RWPE1 (cell line): Measurements from ENCODE around the gene APOBEC3A.

Experiments used
- CTCF ChIA-PET: fragments of 350-600 bp; sonication (Branson Sonifier 250); formaldehyde crosslinking; extraction: SDS; loops from one replicate; lab custom pipeline; 2021; lab: Yijun Ruan, JAX
- POLR2A ChIA-PET: fragments of 400-600 bp; formaldehyde crosslinking; extraction: SDS; loops from one replicate; lab custom pipeline; 2020; ENCODE audit warnings: antibody characterized with exemption; ENCODE audit not compliant: low non-redundant PET; lab: Yijun Ruan, JAX
- DNase-seq: peaks from one replicate; pipeline ENCODE4 v3.0.0; 2012; ENCODE audit warnings: low spot score
- H3K27ac ChIP-seq: fragments of 450-650 bp; 2 replicates; pipeline ENCODE4 v1.5.1; 2017
- TF ChIP-seq, protein P1 (sequence below): fragments of 450-650 bp; conservative IDR thresholded peaks from 2 replicates; pipeline ENCODE4 v1.5.1; 2017; ENCODE audit warnings: low read depth, mild to moderate bottlenecking

The APOBEC3A gene

DNA sequence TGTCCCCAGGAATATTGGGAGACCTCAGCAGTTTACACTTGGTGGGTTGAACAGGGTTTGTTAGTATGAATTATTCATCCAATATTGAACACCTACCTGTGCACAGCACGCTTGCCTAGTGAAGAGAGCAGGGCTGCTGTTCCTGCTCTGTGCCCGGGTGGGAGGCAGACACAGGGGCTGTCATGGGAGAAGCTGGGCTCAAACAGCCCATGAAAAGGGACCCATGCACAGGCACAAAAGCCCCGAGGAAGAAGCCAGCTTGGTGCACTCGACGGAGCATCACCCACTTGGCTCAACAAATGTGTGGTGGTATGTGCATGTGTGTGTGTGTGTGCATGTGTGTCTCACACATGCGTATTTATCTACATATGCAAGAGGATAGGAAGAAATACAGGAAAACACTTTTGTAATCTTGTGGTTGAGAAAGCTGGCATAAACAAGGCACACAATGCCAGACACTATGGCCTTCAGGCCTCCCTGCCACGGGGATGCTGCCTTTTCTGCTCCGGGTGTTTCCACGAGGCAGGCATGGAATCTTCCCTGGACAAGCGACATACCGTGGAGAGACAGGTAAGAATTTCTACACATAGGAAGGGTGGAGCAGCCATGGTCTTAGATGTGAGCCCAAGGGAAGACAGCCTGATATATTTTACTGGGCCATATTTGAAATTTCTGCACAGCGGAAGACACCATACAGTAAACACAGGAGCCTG, 5.0 kb upstream of the APOBEC3A start:
- POLR2A ChIA-PET, result no interaction called here
- TF ChIP-seq, protein P1, sequence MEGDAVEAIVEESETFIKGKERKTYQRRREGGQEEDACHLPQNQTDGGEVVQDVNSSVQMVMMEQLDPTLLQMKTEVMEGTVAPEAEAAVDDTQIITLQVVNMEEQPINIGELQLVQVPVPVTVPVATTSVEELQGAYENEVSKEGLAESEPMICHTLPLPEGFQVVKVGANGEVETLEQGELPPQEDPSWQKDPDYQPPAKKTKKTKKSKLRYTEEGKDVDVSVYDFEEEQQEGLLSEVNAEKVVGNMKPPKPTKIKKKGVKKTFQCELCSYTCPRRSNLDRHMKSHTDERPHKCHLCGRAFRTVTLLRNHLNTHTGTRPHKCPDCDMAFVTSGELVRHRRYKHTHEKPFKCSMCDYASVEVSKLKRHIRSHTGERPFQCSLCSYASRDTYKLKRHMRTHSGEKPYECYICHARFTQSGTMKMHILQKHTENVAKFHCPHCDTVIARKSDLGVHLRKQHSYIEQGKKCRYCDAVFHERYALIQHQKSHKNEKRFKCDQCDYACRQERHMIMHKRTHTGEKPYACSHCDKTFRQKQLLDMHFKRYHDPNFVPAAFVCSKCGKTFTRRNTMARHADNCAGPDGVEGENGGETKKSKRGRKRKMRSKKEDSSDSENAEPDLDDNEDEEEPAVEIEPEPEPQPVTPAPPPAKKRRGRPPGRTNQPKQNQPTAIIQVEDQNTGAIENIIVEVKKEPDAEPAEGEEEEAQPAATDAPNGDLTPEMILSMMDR, result no peak
- CTCF ChIA-PET, result interaction anchor here (0.5 to 0.6 kb wide), 2 partner anchors 46 to 1002 kb away, joined by 3 to 4 read pairs; no protein-coding TSS in a partner anchor
- no peak for DNase-seq
- no peak overlapping the region for H3K27ac ChIP-seq

GRCh38 chr22:38953091-38953490, 4.3 kb upstream of the APOBEC3A start:
- DNase-seq, result no peak
- no peak overlapping the region for H3K27ac ChIP-seq
- ChIA-PET CTCF (interaction anchor here (0.6 kb wide), 1 partner anchor 901 kb away, joined by 4 read pairs; no protein-coding TSS in a partner anchor), POLR2A (no interaction called here)
- TF ChIP-seq, protein P1, result no peak

DNA sequence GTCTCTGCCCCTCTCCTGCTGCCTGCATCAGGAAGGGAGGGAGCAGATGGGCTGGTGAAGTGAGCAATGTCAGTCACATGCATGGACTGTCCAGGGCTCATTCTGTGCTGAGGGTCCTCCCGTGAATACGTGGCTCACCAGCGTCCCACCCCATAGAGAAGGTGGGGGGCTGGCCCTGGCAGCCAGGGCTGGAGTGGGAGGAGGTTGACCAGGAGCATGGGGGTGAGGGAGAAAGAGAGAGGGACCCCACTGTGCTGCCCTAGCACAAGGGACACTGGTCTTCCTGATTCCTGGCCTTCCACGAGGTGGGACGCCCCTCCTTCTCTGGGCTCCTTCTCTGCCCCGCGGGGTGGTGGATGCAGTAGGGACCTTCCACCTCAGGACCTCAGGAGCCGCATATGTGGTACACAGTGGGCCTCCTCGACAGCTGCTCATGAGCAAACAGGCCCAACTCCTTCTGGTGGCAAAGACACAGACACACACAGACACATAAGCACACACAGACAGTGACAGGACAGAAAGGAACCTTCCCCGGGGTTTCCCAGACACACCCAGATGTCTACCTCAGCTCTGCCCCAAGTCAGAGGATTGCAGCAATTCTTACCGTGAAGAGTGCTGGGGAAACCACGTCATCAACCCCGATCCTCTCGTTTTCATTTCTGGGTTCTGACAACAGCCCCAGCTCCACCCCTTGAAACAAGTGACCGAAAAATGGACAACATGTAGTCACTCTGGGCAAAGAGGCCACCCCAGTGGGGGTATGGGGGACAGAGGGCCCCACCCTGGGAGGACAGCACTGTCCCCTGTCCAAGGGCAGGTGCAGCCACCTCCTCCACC, 3.6 kb upstream of the APOBEC3A start:
- TF ChIP-seq, protein P1, result no peak
- peak; percentile 32 for DNase-seq
- H3K27ac ChIP-seq, result no peak overlapping the region
- CTCF ChIA-PET, result interaction anchor here (0.6 kb wide), 1 partner anchor 901 kb away, joined by 4 read pairs; no protein-coding TSS in a partner anchor
- POLR2A ChIA-PET, result no interaction called here

DNA sequence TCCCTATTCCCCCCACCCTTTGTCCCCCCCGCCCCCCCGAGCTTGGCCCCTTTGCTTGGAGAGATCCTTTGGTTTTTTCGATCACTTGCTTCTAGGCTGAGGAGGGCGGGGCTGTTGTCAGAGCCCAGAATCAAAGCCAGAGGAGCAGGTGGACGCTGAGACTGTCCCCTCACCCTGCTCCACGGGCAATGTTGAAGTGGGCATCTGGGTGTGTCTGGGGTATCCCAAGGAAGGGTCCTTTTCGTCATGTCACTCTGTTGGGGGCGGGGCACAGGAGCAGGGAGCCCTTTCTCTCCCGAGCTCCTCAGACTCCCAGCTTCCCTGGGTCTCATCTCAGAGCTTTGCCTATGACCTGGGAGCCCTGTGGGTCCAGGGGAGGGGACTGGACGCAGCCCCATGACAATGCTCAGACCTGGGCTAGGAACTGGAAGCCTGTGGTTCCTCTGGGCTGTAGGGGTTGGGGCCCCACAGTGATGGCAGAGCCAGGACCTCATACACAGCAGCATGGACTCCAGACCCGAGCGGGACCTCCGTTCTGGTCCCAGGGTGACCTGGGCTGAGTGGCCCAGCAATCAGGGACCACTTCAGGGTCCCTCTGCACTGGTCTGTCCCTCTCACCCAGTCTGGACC, 2.9 kb upstream of the APOBEC3A start:
- TF ChIP-seq, protein P1, result no peak
- no peak for DNase-seq
- H3K27ac ChIP-seq, result no peak overlapping the region
- ChIA-PET POLR2A (no interaction called here), CTCF (no interaction called here)

- no peak for DNase-seq
- POLR2A ChIA-PET, result no interaction called here
- CTCF ChIA-PET, result no interaction called here
- TF ChIP-seq, protein P1, result no peak
- H3K27ac ChIP-seq, result no peak overlapping the region
Observed at GRCh38 chr22:38955250-38955905, 2.0 kb upstream of the APOBEC3A start.

DNA sequence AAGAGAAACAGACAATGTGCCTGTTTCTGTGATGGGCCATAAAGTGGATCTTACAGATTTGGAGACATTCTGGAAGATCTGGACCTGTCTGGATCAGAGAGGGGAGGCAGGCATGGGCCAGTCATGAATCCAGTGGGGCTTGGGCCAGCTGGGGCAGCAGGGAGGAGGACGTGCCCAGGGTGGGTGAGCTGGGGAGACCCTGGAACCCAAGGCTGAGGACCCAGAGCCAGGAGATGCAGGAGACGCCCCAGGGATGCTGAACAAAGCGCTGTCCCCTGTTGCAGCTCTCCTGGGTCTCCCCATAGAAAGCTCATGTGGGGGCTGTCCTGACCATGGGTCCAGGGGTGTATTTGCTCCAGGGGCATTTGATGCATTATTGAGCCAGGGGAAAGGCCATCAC, 1.5 kb upstream of the APOBEC3A start:
- CTCF ChIA-PET, result no interaction called here
- H3K27ac ChIP-seq, result no peak overlapping the region
- TF ChIP-seq, protein P1, result no peak
- POLR2A ChIA-PET, result no interaction called here
- no peak for DNase-seq
